GM23248 (cell line): Measurements from ENCODE around the gene ANO2. TPM values are rescaled to one million over a fixed set of nuclear protein-coding genes. Genes with fewer than 3 reads are reported as not detected.

Experiments
- DNase-seq: peaks from one replicate; pipeline ENCODE4 v3.0.0-alpha.2; 2015
- H2AFZ ChIP-seq: fragments of 200-600 bp; sonication (generic); 2 replicates; pipeline ENCODE4 v1.6.1; 2016; ENCODE audit warnings: antibody characterized with exemption
- H3F3A ChIP-seq: fragments of 200-600 bp; sonication (generic); 2 replicates; pipeline ENCODE4 v1.6.1; 2016; ENCODE audit warnings: mild to moderate bottlenecking, antibody characterized with exemption, mixed run types; ENCODE audit not compliant: insufficient read depth
- H3K27ac ChIP-seq: fragments of 200-600 bp; sonication (generic); 2 replicates; pipeline ENCODE4 v1.5.1; 2016; ENCODE audit warnings: mild to moderate bottlenecking
- H3K27me3 ChIP-seq: fragments of 200-600 bp; sonication (generic); replicated peaks from 2 replicates; pipeline ENCODE4 v1.6.1; 2016; ENCODE audit warnings: mild to moderate bottlenecking; ENCODE audit not compliant: insufficient read depth
- H3K36me3 ChIP-seq: fragments of 200-600 bp; sonication (generic); 2 replicates; pipeline ENCODE4 v1.6.1; 2016; ENCODE audit warnings: low read depth, mild to moderate bottlenecking
- H3K4me1 ChIP-seq: fragments of 200-600 bp; sonication (generic); 2 replicates; pipeline ENCODE4 v1.6.1; 2016; ENCODE audit warnings: mild to moderate bottlenecking; ENCODE audit not compliant: insufficient read depth
- H3K4me2 ChIP-seq: fragments of 200-600 bp; sonication (generic); one replicate; pipeline ENCODE4 v1.6.1; 2016; ENCODE audit warnings: mild to moderate bottlenecking; ENCODE audit not compliant: unreplicated experiment
- H3K4me3 ChIP-seq: fragments of 200-600 bp; sonication (generic); 2 replicates; pipeline ENCODE4 v1.5.1; 2016; ENCODE audit warnings: mild to moderate bottlenecking
- H3K79me2 ChIP-seq: fragments of 200-600 bp; sonication (generic); 2 replicates; pipeline ENCODE4 v1.6.1; 2016; ENCODE audit warnings: mild to moderate bottlenecking; ENCODE audit not compliant: insufficient read depth
- H3K9ac ChIP-seq: fragments of 200-600 bp; sonication (generic); 2 replicates; pipeline ENCODE4 v1.6.1; 2016; ENCODE audit warnings: mild to moderate bottlenecking
- H3K9me2 ChIP-seq: fragments of 200-600 bp; sonication (generic); 2 replicates; pipeline ENCODE4 v1.6.1; 2016; ENCODE audit warnings: mixed run types, mild to moderate bottlenecking, moderate library complexity; ENCODE audit not compliant: insufficient read depth
- H3K9me3 ChIP-seq: fragments of 200-600 bp; sonication (generic); one replicate; pipeline ENCODE4 v1.6.1; 2017; ENCODE audit warnings: low read depth
- H4K20me1 ChIP-seq: fragments of 200-600 bp; sonication (generic); 2 replicates; pipeline ENCODE4 v1.6.0; 2016; ENCODE audit not compliant: insufficient read depth
- EZH2 ChIP-seq: fragments of 200-600 bp; sonication (generic); IDR thresholded peaks from 2 replicates; pipeline ENCODE4 v1.6.1; 2018; ENCODE audit warnings: antibody characterized with exemption, mild to moderate bottlenecking; ENCODE audit not compliant: insufficient read depth, poor library complexity, severe bottlenecking
- EZH2phosphoT487 ChIP-seq: fragments of 200-600 bp; sonication (generic); IDR thresholded peaks from 2 replicates; pipeline ENCODE4 v1.6.1; 2018; ENCODE audit warnings: antibody characterized with exemption, moderate library complexity, mild to moderate bottlenecking, low read depth; ENCODE audit not compliant: insufficient read depth
- WGBS, 2 experiments: methylation state at CpG; one replicate each; pipeline ENCODE4 v1.1.6; 2015 to 2017; ENCODE audit warnings: low lambda C conversion rate in 2 of 2, low coverage in 1 of 2; ENCODE audit errors: missing lambda C conversion rate in 2 of 2; 5-methylcytosine and 5-hydroxymethylcytosine counted together
- in situ Hi-C: fragments of 300-500 bp; cut with MboI; formaldehyde crosslinking; loops from 2 replicates; pipeline ENCODE4 v1.15.0; 2020
- polyA plus RNA-seq: library from polyadenylated mRNA; unstranded; fragments of >200 nt; fragmentation: Nextera tagmentation; extraction: Ambion mirVana; gene quantifications from 2 replicates; pipeline ENCODE4 v1.2.1, GENCODE V29; 2016
- total RNA-seq: library from RNA; depleted of rRNA; stranded (reverse); fragments of >200 nt; shearing (Covaris generic); gene quantifications from 2 replicates; pipeline ENCODE4 v1.2.3, GENCODE V29; 2014

ANO2 gene
- total and polyA plus RNA-seq, 2 experiments from 2014 or later: not detected

GRCh38 chr12:5524769-5525436 lies 420.2 kb downstream of the ANO2 start:
- H3F3A ChIP-seq: no peaks in the 10 kb centered on the region
- DNase-seq: no peak
- H4K20me1 ChIP-seq: no peaks in the 10 kb centered on the region
- no peaks in the 10 kb centered on the region for H3K4me1 ChIP-seq
- in situ Hi-C loops: no loop called here
- H3K4me2 ChIP-seq: no peak overlapping the region
- no peak overlapping the region for H3K9ac ChIP-seq
- H3K27ac ChIP-seq: no peak overlapping the region
- H3K9me3 ChIP-seq: no peaks in the 10 kb centered on the region
- H3K79me2 ChIP-seq: no peaks in the 10 kb centered on the region
- WGBS, 2 experiments: 55 to 56% methylated on average over 15 of the region's 15 CpGs
- H3K4me3 ChIP-seq: no peak overlapping the region
- H3K36me3 ChIP-seq: no peaks in the 10 kb centered on the region
- H3K9me2 ChIP-seq: no peaks in the 10 kb centered on the region
- H2AFZ ChIP-seq: no peak overlapping the region
- H3K27me3 ChIP-seq: no peaks in the 10 kb centered on the region; the same call in 1 of the 2 replicates
- TF ChIP-seq EZH2phosphoT487 (no peak), EZH2 (no peak)

- no peak overlapping the region for H2AFZ ChIP-seq
- H3F3A ChIP-seq: no peaks in the 10 kb centered on the region
- no peak for TF ChIP-seq EZH2
- no peak overlapping the region for H3K4me2 ChIP-seq
- H3K27ac ChIP-seq: no peak overlapping the region
- in situ Hi-C loops: no loop called here
- H4K20me1 ChIP-seq: no peaks in the 10 kb centered on the region
- no peak overlapping the region for H3K9ac ChIP-seq
- H3K4me1 ChIP-seq: no peaks in the 10 kb centered on the region
- H3K4me3 ChIP-seq: no peak overlapping the region
- H3K9me2 ChIP-seq: no peaks in the 10 kb centered on the region
- no peaks in the 10 kb centered on the region for H3K36me3 ChIP-seq
- H3K79me2 ChIP-seq: no peaks in the 10 kb centered on the region
- H3K27me3 ChIP-seq: no peaks in the 10 kb centered on the region; the same call in 1 of the 2 replicates
- 77 to 82% methylated on average over 12 of the region's 12 CpGs for WGBS, 2 experiments
- DNase-seq: no peak
- H3K9me3 ChIP-seq: no peaks in the 10 kb centered on the region
These were observed 420.8 kb downstream of the ANO2 start for GRCh38 chr12:5524116-5524768.

GRCh38 chr12:5523396-5524115 lies 421.5 kb downstream of the ANO2 start:
- Histone ChIP-seq H2AFZ (no peak overlapping the region), H3F3A (no peaks in the 10 kb centered on the region), H3K9me2 (no peaks in the 10 kb centered on the region), H3K4me3 (no peak overlapping the region), H3K4me2 (no peak overlapping the region), H3K36me3 (no peaks in the 10 kb centered on the region), H3K27ac (no peak overlapping the region), H4K20me1 (no peaks in the 10 kb centered on the region), H3K4me1 (no peaks in the 10 kb centered on the region), H3K27me3 (no peaks in the 10 kb centered on the region; the same call in 1 of the 2 replicates), H3K9ac (no peak overlapping the region), H3K79me2 (no peaks in the 10 kb centered on the region), H3K9me3 (no peaks in the 10 kb centered on the region)
- 76% methylated on average over 24 of the region's 24 CpGs for WGBS, 2 experiments
- DNase-seq: no peak
- in situ Hi-C loops: no loop called here
- TF ChIP-seq EZH2 (no peak), EZH2phosphoT487 (no peak)

DNA sequence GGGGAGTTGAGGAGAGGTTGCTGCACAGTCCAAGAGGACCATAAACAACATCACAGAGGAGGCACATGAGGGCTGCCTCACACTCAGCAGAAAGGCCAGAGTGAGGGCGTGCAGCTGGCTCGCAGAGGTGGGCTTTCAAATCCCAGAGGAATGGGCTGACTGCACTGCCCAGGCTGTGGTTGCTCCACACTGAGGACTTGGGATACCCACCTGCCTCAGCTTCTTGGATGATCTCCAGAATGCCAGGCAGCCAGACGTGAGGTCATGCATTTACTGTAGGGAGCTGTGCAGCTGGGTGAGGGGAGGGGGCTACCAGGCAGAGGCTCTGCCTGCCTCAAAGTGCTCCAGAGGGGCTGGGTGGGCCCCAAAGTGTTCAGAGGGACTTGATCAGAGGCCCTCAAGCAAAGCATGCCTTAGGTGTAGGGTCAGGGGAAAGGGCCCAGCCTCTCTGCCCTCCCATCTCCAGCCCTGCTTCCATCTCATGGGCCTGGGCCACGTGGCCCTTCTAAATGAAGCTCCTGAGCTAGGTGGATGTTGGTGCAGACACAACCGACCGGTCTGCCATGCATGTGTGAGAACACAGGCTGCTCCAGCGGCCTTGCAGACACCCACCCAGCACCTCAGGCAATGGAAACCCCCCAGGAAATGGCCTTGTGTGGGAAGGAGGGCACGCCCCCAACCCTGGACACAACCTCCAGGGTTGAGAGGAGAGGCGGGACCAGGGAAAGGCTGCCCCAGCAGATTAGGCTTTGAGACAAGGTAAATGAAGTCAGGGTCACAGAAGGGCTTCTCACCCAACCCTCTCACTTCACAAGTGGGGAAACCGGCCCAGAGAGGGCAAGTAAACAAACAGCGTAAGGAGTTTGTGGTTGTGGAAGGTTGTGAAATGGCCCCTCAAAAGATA lies 422.4 kb downstream of the ANO2 start:
- no peaks in the 10 kb centered on the region for H3K9me2 ChIP-seq
- H3F3A ChIP-seq: no peaks in the 10 kb centered on the region
- H3K4me3 ChIP-seq: no peak overlapping the region
- no peak overlapping the region for H3K9ac ChIP-seq
- no peak for TF ChIP-seq EZH2phosphoT487
- TF ChIP-seq EZH2: no peak
- H3K27me3 ChIP-seq: no peaks in the 10 kb centered on the region
- no peak overlapping the region for H3K4me2 ChIP-seq
- 58 to 64% methylated on average over 11 of the region's 11 CpGs for WGBS, 2 experiments
- in situ Hi-C loops: no loop called here
- no peak for DNase-seq
- no peaks in the 10 kb centered on the region for H3K79me2 ChIP-seq
- H2AFZ ChIP-seq: no peak overlapping the region
- no peaks in the 10 kb centered on the region for H4K20me1 ChIP-seq
- no peaks in the 10 kb centered on the region for H3K4me1 ChIP-seq
- no peak overlapping the region for H3K27ac ChIP-seq
- H3K36me3 ChIP-seq: no peaks in the 10 kb centered on the region
- no peaks in the 10 kb centered on the region for H3K9me3 ChIP-seq
